K562 (cell line): ENCODE data around the gene ZNF593OS. TPM values are rescaled to one million over a fixed set of nuclear protein-coding genes. Genes with fewer than 3 reads are reported as not detected.
A peak's percentile ranks its signal among the peaks of the same experiment; 100 is the strongest.

Source experiments
- ARID2 ChIP-seq: fragments of 450-650 bp; IDR thresholded peaks from 2 replicates; pipeline ENCODE4 v1.6.1; 2017; ENCODE audit warnings: antibody characterized with exemption, mild to moderate bottlenecking
- BACH1 ChIP-seq: fragments of 200-800 bp; sonication (Bioruptor generic); IDR thresholded peaks from 2 replicates; pipeline ENCODE4 v1.6.1; 2016; ENCODE audit warnings: missing genetic modification characterization, missing compliant biosample characterization
- CBX5 ChIP-seq: IDR thresholded peaks from 2 replicates; pipeline ENCODE4 v1.6.1; 2014; ENCODE audit warnings: low read depth, borderline replicate concordance
- CUX1 ChIP-seq: fragments of 200-800 bp; sonication (Bioruptor generic); IDR thresholded peaks from 2 replicates; pipeline ENCODE4 v1.6.1; 2016; ENCODE audit warnings: missing genetic modification characterization, missing compliant biosample characterization
- FOXA3 ChIP-seq, 2 experiments: fragments of 450-650 bp in 1 of 2; sonication (generic) in 1 of 2; formaldehyde crosslinking; IDR thresholded peaks in 1 of 2; conservative IDR thresholded peaks in 1 of 2; 2 replicates each; pipeline versions ENCODE4 v1.4.0 to v1.8.0; 2020 to 2022; ENCODE audit warnings: mild to moderate bottlenecking in 2 of 2, missing genetic modification reagents in 1 of 2
- HBP1 ChIP-seq: fragments of 450-650 bp; formaldehyde crosslinking; IDR thresholded peaks from 2 replicates; pipeline ENCODE4 v1.4.0; 2022; ENCODE audit warnings: missing genetic modification characterization
- MLX ChIP-seq, 2 experiments: fragments of 450-650 bp in 1 of 2; sonication (generic) in 1 of 2; formaldehyde crosslinking; conservative IDR thresholded peaks; 2 replicates each; pipeline versions ENCODE4 v1.4.0 to v1.8.1; 2020 to 2022; ENCODE audit warnings: mild to moderate bottlenecking in 1 of 2, missing genetic modification reagents in 1 of 2
- REST ChIP-seq, 2 experiments: fragments of 450-650 bp; formaldehyde crosslinking in 1 of 2; IDR thresholded peaks; 2 replicates each; pipeline versions ENCODE4 v1.4.0 to v1.6.1; 2014 to 2020; ENCODE audit warnings: mild to moderate bottlenecking in 2 of 2, borderline replicate concordance in 1 of 2, low read depth in 1 of 2
- ZBTB9 ChIP-seq: fragments of 450-650 bp; formaldehyde crosslinking; IDR thresholded peaks from 2 replicates; pipeline ENCODE4 v1.4.0; 2020; ENCODE audit warnings: mild to moderate bottlenecking, moderate library complexity
- polyA plus RNA-seq, 8 experiments: library from polyadenylated mRNA; depleted of rRNA in 4 of 8; stranded (reverse) in 5 of 8; unstranded in 3 of 8; fragments of >200 nt; fragmentation: Nextera tagmentation in 2 of 8; fragmentation: Illumina TruSeq in 1 of 8; extraction: Ambion mirVana in 2 of 8; extraction: Trizol in 1 of 8; gene quantifications; 2 replicates each; pipeline versions ENCODE4 v1.2.1 to v1.2.3, GENCODE V29; 2011 to 2014; ENCODE audit warnings: inconsistent platforms in 1 of 8, missing spikeins in 1 of 8
- total RNA-seq, 7 experiments: library from RNA; depleted of rRNA in 6 of 7; stranded (reverse); fragments of >200 nt in 6 of 7; fragmentation: Illumina TruSeq in 2 of 7; extraction: Trizol in 2 of 7; gene quantifications; 2 replicates each; pipeline versions ENCODE4 v1.2.1 to v1.2.3, GENCODE V29; 2011 to 2021; ENCODE audit warnings: low replicate concordance in 1 of 7

Gene ZNF593OS
- total and polyA plus RNA-seq, 9 of the 15 experiments (the other 6 are each of a cell fraction or from before 2014, with no cell fraction given) = 0.24 to 0.27 TPM; not detected in 7

GRCh38 chr1:26125946-26126320 is 45.7 kb downstream of the ZNF593OS start (continued):
- TF ChIP-seq ZBTB9 (peak; percentile 64; the same call in 1 of the 2 replicates), MLX (CRISPR knock-in tag; conservative IDR thresholded peaks at IDR 0.05) (peak in 1 of 2 experiments; percentile 78; a peak in 1 of 4 replicates), BACH1 (tag) (no peak), REST (IDR thresholded peaks at IDR 0.05; ENCODE audit: borderline replicate concordance) (no peak), REST (CRISPR knock-in tag; IDR thresholded peaks at IDR 0.05; ENCODE audit: low read depth) (no peak), ARID2 (no peak; the same call in 1 of the 2 replicates), CUX1 (CRISPR knock-in tag) (peak; percentile 2; the same call in 1 of the 2 replicates), CBX5 (no peak), HBP1 (CRISPR knock-in tag) (0 out of 2 replicates have a peak, but pooled peaks have one; percentile 45), FOXA3 (CRISPR knock-in tag; conservative IDR thresholded peaks at IDR 0.05 in 1 of 2, IDR thresholded peaks at IDR 0.05 in 1 of 2) (no peak)
